PC-3 (cell line): ENCODE data around the gene CACNA1D.

ENCODE experiments used
- EZH2 ChIP-seq: fragments of 300-600 bp; sonication (generic); IDR thresholded peaks from one replicate; pipeline ENCODE4 v1.6.1; 2017; ENCODE audit warnings: antibody characterized with exemption, mild to moderate bottlenecking, low read length; ENCODE audit not compliant: unreplicated experiment
- EZH2phosphoT487 ChIP-seq: fragments of 300-600 bp; sonication (generic); IDR thresholded peaks from 2 replicates; pipeline ENCODE4 v1.6.1; 2018; ENCODE audit warnings: mild to moderate bottlenecking, antibody characterized with exemption, low read length, borderline replicate concordance
- TF ChIP-seq, protein P1 (sequence below): fragments of 300-600 bp; sonication (generic); conservative IDR thresholded peaks from 2 replicates; pipeline ENCODE4 v1.5.1; 2017; ENCODE audit warnings: antibody characterized with exemption, low read depth, mild to moderate bottlenecking, low read length

DNA sequence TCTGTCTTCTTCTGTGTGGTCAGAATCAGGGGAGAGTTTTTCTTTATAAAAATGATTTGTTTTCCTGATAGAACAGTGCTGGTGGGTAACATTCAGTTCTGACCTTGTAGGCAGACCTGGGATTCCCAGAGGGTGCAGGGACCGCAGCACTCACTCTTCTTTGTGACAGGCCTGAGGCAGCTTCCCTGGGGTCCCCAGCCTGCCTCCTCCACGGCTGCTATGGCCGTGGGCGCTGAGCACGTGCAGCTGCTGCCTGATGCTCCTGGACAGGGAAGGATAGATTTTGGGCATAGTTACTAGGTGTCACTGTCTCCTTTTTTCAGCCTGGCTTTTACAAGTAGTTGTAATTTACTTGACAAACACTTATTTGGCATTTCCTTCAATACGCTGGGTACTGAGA is 39.1 kb downstream of the CACNA1D start:
- TF ChIP-seq, protein P1, sequence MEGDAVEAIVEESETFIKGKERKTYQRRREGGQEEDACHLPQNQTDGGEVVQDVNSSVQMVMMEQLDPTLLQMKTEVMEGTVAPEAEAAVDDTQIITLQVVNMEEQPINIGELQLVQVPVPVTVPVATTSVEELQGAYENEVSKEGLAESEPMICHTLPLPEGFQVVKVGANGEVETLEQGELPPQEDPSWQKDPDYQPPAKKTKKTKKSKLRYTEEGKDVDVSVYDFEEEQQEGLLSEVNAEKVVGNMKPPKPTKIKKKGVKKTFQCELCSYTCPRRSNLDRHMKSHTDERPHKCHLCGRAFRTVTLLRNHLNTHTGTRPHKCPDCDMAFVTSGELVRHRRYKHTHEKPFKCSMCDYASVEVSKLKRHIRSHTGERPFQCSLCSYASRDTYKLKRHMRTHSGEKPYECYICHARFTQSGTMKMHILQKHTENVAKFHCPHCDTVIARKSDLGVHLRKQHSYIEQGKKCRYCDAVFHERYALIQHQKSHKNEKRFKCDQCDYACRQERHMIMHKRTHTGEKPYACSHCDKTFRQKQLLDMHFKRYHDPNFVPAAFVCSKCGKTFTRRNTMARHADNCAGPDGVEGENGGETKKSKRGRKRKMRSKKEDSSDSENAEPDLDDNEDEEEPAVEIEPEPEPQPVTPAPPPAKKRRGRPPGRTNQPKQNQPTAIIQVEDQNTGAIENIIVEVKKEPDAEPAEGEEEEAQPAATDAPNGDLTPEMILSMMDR, result no peak
- TF ChIP-seq EZH2phosphoT487, result no peak
- no peak for TF ChIP-seq EZH2
